Breast epithelium (tissue), 4 donors: ENCODE results near the gene SYNJ2. TPM values are rescaled to one million over a fixed set of nuclear protein-coding genes. Genes with fewer than 3 reads are reported as not detected.

Experiments
- DNase-seq, 2 donors: peaks; one replicate each; pipeline ENCODE4 v3.0.0-alpha.2; 2019; ENCODE audit warnings: low spot score in 2 of 2
- H3K27ac ChIP-seq, 2 donors: fragments of 200-600 bp; sonication (generic) in 1 of 2; one replicate each; pipeline ENCODE4 v1.5.1; 2016 to 2019; ENCODE audit warnings: mild to moderate bottlenecking in 1 of 2
- H3K27me3 ChIP-seq, 2 donors: fragments of 200-600 bp; sonication (generic) in 1 of 2; one replicate each; pipeline versions ENCODE4 v1.5.1 to v1.6.0; 2017 to 2019; ENCODE audit warnings: control low read depth in 1 of 2, mild to moderate bottlenecking in 1 of 2
- H3K36me3 ChIP-seq: fragments of 200-600 bp; one replicate; pipeline ENCODE4 v1.5.1; 2019
- H3K4me1 ChIP-seq, 2 donors: fragments of 200-600 bp; sonication (generic); one replicate each; pipeline ENCODE4 v1.5.1; 2016 to 2019; ENCODE audit warnings: control low read depth in 1 of 2
- H3K4me3 ChIP-seq, 3 donors: fragments of 200-600 bp; sonication (generic); 1 replicate in 2 of 3; 2 replicates in 1 of 3; pipeline ENCODE4 v1.5.1; 2016 to 2019; ENCODE audit warnings: mild to moderate bottlenecking in 3 of 3, moderate library complexity in 2 of 3
- H3K9me3 ChIP-seq, 2 donors: fragments of 200-600 bp; sonication (generic) in 1 of 2; one replicate each; pipeline ENCODE4 v1.5.1; 2016 to 2019; ENCODE audit warnings: control low read depth in 1 of 2
- CTCF ChIP-seq, 3 donors: fragments of 450-650 bp; IDR thresholded peaks; one replicate each; pipeline ENCODE4 v1.5.1; 2016 to 2017; ENCODE audit warnings: antibody characterized with exemption in 3 of 3, mild to moderate bottlenecking in 3 of 3, moderate library complexity in 3 of 3
- POLR2A ChIP-seq: fragments of 450-650 bp; IDR thresholded peaks from one replicate; pipeline ENCODE4 v1.6.1; 2016; ENCODE audit warnings: antibody characterized with exemption, mild to moderate bottlenecking, moderate library complexity
- POLR2AphosphoS5 ChIP-seq, 3 donors: sonication (generic); formaldehyde crosslinking; IDR thresholded peaks; one replicate each; pipeline ENCODE4 v1.6.1; 2017; ENCODE audit warnings: antibody characterized with exemption in 3 of 3
- intact Hi-C: fragments of 100-400 bp; cut with DNase I; formaldehyde crosslinking; loops from one replicate; pipeline ENCODE4 v1.15.1; 2023; ENCODE audit warnings: low total_unique reads
- total RNA-seq, 3 donors: library from RNA; depleted of rRNA; stranded (reverse); fragments of >200 nt; gene quantifications; one replicate each; pipeline ENCODE4 v1.1.0, GENCODE V29; 2016

SYNJ2 gene
- total RNA-seq, 3 donors from 2014 or later, result 3.0 to 20.2 (median 15.7) TPM

DNA sequence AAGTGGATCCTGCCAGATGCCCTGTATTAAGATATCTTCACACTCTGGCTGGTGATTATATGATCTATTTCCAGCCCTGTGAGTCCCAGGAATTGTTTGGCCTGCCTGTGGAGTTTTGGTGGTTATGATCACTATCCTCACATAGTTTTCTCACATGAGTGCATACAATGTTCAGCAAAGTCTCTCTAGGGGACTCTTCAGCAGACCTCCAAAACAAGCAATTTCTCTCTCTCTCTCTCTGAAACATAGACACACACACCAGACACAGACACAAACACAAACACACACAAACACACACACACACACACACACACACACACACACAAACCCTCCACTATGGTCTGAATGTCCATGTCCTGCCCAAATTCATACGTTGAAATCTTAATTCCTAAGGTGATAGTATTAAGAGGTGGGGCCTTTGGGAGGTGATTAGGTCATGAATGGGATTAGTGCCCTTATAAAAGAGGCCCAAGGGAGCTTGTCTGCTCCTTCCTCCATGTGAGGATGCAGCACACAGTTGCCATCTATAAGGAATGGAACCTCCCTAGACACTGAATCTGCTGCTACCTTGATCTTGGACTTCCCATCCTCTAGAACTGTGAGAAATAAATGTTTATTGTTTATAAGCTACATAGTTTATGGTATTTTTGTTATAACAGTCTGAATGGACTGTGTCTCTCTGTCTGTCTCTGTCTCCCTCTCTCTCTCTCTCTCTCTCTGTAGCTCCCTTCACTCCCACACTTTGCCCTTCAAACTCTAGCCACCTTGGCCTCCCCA, 22.0 kb upstream of the SYNJ2 start:
- DNase-seq, result no peak
- H3K27me3 ChIP-seq, result no peaks in the 10 kb centered on the region
- intact Hi-C loops, result no loop called here

DNA sequence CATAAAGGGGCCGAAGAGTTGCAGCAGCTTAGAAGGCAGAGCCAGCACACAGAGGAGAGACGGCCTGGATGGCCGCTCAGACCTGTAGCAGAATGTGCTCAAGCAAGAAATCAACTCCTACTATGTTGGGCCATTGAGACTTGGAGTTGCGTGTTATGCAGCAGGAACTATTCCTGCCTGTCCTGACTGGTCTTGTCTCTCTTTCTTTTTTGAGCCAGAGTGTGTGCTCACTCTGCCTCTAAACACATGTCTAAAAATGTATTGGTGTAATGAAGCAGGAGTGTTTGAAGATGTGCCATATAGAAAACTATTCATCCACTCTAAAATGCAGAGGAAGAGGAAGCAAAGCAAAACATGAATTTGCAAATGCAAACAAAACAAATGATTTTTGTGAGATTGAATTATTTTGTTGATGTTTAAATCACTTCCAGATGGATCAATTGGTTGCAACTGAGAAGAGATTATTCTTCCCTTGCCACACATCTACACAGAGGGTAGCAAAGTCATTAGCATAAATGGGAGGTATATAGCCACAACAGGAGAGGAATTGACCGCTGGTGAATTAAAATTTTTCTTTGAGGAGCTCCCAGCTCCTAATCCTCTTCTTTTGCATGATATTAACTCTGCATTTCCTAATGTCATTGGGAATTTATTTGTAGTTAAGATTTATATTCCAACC, 20.4 kb upstream of the SYNJ2 start:
- TF ChIP-seq POLR2AphosphoS5 (IDR thresholded peaks at IDR 0.05) (no peak), POLR2A (no peak), CTCF (IDR thresholded peaks at IDR 0.05) (no peak)
- no peak for DNase-seq
- intact Hi-C loops, result no loop called here

More for the DNA sequence above, 22.0 kb upstream of the SYNJ2 start:
- Histone ChIP-seq H3K9me3 (peaks cover 10 to 13% of the 10 kb centered on the region in 2 donors), H3K36me3 (no peaks in the 10 kb centered on the region), H3K4me1 (no peaks in the 10 kb centered on the region), H3K4me3 (no peak overlapping the region), H3K27ac (no peak overlapping the region)
- TF ChIP-seq POLR2A (no peak), POLR2AphosphoS5 (IDR thresholded peaks at IDR 0.05) (no peak), CTCF (IDR thresholded peaks at IDR 0.05) (no peak)

GRCh38 chr6:157961832-157962575, 19.7 kb upstream of the SYNJ2 start:
- no peaks in the 10 kb centered on the region for H3K27me3 ChIP-seq
- intact Hi-C loops, result no loop called here
- no peak overlapping the region for H3K4me3 ChIP-seq
- DNase-seq, result no peak
- H3K27ac ChIP-seq, result peak overlapping the region in 1 of 2 donors; percentile 81
- no peaks in the 10 kb centered on the region for H3K4me1 ChIP-seq
- no peaks in the 10 kb centered on the region for H3K36me3 ChIP-seq
- H3K9me3 ChIP-seq, result peaks cover 10 to 13% of the 10 kb centered on the region in 2 donors
- no peak for TF ChIP-seq POLR2AphosphoS5 (IDR thresholded peaks at IDR 0.05)
- no peak for TF ChIP-seq CTCF (IDR thresholded peaks at IDR 0.05)
- TF ChIP-seq POLR2A, result no peak

More for the DNA sequence above, 20.4 kb upstream of the SYNJ2 start:
- Histone ChIP-seq H3K4me1 (no peaks in the 10 kb centered on the region), H3K36me3 (no peaks in the 10 kb centered on the region), H3K9me3 (peaks cover 10 to 13% of the 10 kb centered on the region in 2 donors), H3K27me3 (no peaks in the 10 kb centered on the region), H3K4me3 (no peak overlapping the region), H3K27ac (no peak overlapping the region)

DNA sequence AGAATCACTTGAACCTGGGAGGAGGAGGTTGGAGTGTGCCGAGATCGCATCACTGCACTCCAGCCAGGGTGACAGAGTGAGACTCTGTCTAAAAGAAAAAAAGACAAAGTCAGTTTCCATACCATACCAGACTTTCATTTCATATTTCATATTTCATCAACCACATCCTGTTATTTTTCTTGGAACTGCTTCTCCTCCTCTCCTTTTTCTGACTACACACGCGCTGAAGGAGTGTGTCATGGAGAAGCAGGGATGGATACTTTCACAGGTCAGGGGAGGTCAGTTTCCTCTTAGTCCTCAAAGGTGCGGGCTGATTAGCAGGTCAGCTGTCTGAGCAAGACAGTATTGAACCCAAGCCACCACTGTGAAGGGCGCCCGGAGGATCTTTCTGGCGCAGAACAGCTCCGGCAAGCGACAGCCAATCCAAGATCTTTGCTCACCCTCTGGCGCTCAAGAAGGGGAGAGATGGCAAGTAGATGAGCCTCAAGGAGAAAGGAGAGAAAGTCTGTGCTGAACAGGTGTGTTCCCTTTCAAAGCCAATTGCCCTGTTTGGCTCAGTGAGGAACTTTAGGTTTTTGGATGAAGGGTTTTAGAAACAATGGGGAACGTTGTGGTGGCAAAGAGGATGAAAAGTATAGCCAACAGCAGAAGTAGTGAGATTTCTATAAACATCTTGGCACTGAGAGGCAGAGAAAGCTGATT, 18.9 kb upstream of the SYNJ2 start:
- no peaks in the 10 kb centered on the region for H3K27me3 ChIP-seq
- H3K4me1 ChIP-seq, result no peaks in the 10 kb centered on the region
- peak overlapping the region; percentile 76 to 81 for H3K27ac ChIP-seq
- peak overlapping the region in 1 of 3 donors; percentile 9 for H3K4me3 ChIP-seq
- H3K9me3 ChIP-seq, result peaks cover 10 to 12% of the 10 kb centered on the region in 2 donors
- H3K36me3 ChIP-seq, result no peaks in the 10 kb centered on the region
- no peak for DNase-seq
- TF ChIP-seq CTCF (IDR thresholded peaks at IDR 0.05) (no peak), POLR2A (no peak), POLR2AphosphoS5 (IDR thresholded peaks at IDR 0.05) (no peak)
- intact Hi-C loops, result no loop called here
